Measurements from ENCODE around the gene ACTRT3.
"Not testable (repeated sequence)": the region's sequence is repeated elsewhere in the genome, so short reads cannot be mapped to it uniquely, and the experiment has no call there.

Gene ACTRT3

DNA sequence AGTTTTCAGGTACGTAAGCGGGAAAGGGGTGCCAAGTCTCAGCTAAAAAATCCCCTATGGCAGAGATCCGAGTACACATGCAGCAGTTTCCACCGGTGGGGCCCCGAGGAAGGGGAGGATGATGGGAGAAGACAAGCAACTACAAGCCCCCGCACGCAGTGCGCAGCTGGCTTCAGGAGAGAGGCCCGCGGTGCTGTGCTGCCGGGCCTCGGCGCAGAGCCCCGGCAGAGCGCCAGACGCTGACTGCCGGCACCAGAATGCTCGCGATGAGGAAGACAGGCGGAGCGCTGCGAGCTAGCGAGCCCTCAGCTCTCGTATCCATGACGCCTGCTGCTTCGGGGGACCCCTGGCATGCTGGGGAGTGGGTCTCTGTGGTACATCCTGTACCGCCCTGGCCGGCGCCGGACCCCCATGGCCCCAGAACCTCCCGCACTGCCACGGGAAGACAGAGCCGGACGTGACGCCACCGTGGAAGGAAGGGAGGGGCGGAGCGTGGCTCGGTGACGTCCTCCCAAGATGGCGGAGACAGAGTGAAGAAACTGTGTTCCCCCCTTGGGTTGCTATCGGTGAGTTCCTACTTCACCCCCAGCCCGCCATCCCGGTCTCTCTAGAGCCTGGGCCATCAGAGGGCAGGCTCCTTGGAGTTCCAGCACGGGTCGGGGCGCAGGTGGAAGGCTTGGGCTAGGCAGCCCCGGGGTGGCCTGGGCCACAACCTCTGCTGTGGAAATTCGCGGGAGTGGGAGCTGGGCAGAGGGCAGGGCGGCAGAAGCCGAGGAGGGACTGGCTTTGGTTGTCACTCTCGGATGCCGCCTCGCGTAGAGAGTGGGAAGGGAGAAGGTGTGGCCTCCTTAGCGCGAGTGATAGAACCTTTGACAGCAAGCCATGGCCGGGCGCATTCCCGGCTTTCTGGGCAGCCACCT is 3.8 kb upstream of the ACTRT3 start, which contains the start of gene MYNN:
MYNN (plus strand) TSS at position 500 of the 920 bp plus-strand sequence. CDS start 900 bp downstream, outside the sequence.
- DNase-seq (ENCODE audit: low read depth): peak; percentile 84

DNA sequence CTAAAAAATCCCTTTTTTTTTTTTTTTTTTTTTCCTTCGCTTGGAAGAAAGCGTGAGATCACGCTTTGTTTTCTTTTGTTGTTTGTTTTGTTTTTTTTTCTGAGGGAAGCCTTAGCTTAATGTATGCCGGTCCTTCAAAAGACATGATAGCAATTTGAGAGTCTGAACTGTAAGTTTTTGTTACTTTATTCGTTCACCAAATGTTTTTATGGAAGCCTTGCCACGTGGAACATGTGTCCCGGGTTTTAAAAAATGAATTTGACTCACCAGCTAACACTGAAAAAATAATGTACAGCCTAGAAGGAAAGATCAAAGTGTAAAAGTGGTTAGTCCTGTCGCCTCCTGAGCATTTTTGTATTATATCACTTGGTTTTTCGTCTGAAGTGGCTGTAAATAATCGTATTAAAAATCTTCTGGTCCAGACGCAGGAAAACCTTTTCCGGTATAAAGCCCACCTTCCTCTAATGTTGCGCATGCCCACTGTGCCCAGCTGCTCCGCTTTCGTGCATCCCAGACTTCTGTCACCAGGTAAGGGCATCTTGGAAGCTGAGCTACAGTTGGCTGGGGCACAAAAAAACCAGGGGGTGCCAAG is 3.0 kb upstream of the ACTRT3 start:
- DNase-seq (ENCODE audit: low read depth): peak; percentile 45

DNA sequence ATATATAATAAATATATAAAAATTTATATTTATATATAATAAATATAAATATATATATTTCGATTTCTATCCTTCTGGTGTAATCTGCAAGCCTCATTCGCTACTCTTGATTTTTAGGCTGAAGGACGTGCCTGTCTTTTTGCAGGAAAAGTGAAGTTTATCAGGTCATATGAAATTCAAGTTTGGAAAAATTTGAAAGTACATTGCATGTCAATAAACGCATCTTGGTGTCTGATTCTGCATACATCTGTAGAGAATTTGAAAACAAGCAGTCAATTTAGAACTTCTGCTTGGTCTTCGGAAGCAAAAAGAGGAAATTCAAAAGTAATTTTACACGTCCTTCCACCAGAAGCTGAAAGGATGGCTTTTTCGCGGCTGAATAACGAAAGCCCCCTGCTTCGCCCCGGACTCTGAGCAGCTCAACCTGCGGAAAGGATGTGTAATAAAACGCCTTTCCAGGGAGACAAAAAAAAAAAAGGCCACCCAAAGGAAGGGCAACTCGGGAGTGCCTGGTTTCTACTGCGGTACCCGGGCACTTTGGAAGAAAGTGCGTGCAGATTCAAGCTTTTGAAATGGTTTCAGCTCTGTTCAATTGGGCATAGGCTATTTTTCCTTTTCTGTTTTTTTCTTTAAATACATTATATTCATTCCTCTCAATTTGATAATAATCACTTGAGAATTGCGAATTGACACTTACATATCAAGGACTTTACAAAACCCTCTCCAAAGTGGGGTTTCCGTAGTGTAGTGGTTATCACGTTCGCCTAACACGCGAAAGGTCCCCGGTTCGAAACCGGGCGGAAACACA is 2.3 kb upstream of the ACTRT3 start:
- DNase-seq (ENCODE audit: low read depth): peak; percentile 41

DNA sequence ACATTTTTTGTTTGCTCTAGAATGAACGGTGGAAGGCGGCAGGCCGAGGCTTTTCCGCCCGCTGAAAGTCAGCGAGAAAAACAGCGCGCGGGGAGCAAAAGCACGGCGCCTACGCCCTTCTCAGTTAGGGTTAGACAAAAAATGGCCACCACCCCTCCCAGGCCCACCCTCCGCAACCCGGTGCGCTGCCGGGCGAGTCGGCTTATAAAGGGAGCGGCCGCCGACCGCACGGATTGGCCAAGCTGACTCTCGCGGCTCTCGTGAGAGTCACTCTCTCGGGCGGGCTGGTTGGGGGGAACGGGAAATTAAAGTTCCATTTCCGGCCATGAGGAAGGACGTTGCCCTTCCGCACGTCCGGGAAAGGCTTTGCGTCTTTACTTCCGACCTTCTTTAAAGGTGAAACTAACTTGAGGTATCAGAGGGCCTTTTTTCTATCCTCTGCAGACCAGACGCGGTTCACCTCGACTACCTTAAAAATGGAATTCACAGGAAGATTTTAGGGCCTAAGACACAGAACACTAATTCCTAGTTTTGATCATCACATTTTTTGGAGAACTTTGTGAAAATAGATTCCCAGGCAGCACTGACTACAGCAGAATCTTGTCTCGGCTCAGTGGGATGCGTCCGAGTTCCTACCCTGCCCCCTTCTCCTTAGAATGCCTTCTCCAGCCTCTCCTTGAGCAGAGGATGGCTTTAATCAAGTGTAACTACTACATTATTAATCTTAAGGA is 4.3 kb downstream of the ACTRT3 start, which contains the start of gene TERC:
TERC (minus strand) TSS at position 179 of the 731 bp plus-strand sequence.
- peak; percentile 89 for DNase-seq (ENCODE audit: low read depth)

DNA sequence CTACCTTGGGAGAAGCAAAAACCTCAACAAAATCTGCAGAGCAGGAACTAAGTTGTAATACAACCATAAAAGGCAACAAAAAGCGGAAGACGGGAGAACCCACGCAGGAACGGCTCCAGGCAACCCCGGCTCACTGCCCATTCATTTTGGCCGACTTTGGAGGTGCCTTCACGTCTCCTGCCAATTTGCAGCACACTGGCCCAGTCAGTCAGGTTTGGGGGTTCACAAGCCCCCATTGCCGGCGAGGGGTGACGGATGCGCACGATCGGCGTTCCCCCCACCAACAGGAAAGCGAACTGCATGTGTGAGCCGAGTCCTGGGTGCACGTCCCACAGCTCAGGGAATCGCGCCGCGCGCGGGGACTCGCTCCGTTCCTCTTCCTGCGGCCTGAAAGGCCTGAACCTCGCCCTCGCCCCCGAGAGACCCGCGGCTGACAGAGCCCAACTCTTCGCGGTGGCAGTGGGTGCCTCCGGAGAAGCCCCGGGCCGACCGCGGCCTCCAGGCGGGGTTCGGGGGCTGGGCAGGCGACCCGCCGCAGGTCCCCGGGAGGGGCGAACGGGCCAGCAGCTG is 5.0 kb downstream of the ACTRT3 start:
- DNase-seq (ENCODE audit: low read depth): peak; percentile 38

DNA sequence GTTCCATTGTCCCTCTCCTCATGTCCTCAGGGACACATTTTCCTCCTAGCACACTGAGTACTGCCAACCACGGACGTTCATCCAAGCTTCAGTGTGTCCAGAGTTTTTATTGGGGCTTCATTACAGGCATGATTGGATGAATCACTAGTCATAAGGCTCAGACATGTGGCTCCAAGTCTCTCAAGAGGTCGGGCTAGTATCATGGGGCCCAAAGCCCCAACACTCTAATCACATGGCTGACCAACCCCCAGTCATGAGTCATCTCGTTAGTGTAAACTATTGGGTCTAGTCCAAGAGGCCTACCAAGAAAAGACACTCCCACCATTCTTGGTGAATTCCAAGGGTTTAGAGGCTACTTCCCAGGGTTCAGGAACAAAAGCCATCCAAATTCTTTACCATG is 8.9 kb downstream of the ACTRT3 start:
- DNase-seq (ENCODE audit: low read depth): no peak

DNA sequence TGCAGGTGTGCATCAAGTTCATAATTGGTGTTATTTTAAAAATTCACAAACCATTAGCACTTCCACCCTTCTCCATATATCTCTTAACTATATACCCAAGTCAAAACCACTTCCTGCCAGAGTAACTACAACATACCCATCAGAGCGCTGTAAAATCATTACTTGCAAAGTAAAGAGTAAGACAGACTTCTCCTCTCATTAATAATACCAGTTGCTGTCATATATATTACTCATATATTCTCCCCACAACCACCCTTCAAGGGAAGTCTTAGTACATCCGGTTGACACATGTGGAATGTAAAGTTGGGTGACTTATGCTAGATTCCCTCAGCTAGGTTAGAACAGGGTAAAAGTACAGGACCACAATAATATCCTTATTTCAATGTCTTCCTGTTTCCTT is 10.1 kb downstream of the ACTRT3 start:
- DNase-seq (ENCODE audit: low read depth): no peak

DNA sequence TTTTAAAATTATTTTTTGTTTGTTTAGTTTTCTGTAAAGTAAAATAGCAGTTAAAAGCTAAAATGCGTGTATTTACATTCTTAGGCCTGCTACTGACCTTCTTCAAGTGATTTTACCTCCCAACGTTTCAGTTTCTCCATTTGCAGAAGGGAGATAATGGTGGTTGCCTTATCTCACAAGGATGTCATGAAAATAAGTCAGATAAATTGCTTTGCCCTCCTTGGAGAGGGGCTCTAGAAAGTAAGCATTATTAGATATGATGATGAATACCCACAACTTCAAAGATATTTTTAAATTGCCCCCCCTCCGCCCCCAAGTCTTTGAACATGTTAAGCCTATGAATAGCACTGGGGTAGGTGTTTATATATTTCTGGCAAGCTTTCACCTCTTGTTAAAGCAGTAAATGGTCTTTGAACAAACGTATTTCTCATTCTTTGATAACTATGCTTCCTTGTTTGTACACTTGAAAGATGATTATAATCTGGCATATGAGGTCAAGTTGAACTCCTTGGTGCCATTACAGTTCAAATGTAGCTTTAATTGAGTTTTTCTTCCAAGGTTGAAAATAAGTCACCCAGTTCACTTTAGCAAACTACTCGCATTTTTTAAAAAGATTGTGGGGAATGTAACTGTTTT is 10.9 kb downstream of the ACTRT3 start:
- DNase-seq (ENCODE audit: low read depth): no peak

DNA sequence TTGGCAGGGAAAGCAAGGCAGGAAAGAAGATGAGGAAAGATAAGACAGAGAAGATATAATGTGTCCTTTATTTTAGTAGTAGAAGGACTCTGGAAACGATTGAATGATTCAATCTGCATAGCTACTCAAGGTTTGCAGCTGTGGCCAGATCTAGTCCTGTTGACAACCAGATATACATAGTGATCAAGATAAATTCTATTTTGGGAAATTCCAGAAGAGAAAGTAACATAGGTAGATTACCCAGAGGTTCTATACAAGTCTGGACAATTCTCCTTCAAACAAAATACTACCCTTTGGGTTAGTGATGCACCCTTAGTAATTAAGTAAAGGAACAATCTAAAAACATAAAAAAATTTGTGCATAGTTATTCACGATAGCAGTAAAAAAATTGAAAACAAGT is 13.9 kb downstream of the ACTRT3 start:
- no peak for DNase-seq (ENCODE audit: low read depth)

DNA sequence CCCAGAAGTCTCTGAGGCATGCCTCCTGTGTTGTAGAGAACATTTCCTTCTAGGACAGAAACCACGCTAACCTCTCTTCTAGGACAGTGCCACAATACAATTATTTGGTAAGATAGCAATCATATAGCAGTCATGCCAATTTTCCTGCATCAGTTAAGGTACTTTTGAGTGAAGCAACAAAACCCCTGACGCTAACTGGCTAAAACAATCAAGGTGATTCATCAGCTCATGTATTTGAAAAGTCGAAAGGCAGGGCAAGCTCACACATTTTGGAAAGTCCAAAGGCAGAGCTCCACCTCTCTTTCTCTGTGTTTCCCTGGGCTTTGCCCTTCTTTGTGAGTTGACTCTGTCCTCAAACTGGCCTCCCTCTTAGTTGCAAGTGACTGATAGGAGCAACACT is 14.7 kb downstream of the ACTRT3 start:
- no peak for DNase-seq (ENCODE audit: low read depth)

DNA sequence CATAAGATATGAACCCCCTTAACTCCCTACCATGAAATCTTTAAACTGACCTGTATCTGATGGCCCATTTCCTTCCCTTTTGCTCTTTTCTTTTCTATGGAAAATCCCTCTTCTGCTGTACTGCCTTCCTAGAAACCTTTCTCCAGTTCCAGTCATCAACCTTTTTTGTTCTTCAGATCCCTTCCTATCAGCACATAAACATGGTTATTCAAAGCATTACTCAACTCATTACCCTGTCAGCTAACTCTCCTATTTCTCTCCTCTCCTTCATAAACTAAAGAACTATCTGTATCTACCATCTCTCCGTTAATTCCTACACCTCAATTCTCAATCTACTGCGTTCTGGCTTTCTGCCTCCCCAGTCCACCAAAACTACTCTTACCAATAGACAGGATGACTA is 17.5 kb downstream of the ACTRT3 start:
- no peak for DNase-seq (ENCODE audit: low read depth)

DNA sequence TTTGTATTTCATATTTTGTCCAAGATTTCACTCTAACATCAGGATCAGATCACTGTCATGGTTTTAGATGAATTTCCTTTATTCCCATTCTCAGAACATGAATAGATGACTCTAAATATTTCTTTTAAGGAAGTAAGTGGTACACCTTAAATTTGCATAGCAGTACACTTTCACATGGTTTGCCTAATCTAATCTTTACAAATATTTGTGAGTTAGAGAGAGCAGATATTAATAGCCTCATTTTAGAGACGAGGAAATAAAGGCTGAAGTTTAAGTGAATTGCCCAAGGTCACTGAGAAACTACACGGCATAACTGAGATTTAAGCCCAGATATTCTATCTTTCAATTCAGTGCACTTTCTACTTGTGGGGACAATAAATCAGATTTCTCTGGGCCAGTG is 18.7 kb downstream of the ACTRT3 start:
- no peak for DNase-seq (ENCODE audit: low read depth)

DNA sequence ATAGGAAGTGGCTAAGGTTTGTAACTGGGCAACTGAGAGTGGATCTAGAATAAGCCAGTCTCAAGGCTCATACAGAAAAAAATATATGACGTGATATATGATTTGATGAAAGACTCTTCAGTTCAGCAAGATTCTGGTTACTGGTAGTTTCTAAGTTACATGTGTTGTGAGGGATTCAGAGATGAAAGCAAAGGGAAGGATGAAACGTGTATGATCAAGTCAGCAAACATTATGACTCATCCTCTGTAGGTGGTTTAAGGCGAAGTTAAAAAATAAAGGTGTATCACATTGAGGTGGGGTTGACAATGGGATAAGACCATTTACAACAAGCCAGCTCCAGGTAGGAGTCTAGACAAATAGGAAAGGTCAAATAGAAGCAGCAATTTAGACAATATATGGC is 20.7 kb downstream of the ACTRT3 start:
- DNase-seq (ENCODE audit: low read depth): no peak

DNA sequence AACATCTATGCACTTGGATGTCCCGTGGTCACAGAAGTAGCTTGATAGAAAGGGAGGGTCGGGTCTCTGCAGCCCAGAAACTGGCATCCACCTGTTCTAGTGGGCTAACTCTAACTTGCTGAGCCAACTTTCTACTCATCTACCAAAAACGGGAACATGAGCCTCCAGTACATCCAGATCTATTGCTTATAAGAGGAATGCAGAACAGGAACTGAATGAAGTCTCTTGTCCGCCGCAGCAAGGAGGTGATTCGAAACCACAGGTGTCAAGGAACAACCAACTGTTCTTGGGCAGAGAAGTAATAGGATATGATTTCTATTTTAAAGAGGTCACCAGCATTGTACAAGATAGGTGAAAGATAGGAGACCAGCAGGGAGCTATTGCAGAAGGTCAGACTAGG is 22.4 kb downstream of the ACTRT3 start:
- DNase-seq (ENCODE audit: low read depth): no peak

DNA sequence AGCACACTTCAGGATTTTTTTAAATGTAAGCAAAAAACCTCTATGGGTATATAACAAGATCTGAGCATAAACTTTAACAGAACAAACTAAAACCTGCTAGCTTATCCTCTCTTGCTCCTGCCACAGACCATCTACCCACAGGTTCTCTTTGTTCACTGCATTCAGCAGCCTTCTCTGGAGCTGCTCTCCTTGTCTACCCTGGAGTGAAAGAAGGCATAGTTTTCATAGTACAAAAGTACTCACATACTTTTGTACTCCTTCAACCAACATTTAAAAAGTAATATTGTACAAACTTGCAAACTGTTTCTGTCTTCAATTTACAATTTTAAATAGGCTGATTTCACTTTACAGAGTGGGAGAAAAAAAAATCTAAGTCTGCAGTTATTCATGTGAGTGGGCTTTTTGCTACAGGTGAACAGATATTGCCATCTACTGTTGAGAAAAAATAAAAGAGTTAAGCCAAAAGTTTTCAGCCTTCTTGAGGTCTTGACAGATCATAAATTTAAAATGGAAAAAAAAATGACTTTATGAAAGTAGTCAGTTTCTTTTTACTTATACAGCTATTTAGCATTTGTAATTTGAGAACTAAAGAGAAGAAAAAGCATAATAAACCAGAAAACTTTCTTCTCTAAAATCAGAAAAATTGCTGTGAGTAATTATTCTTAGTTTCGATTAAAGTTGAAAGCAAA is 24.9 kb downstream of the ACTRT3 start:
- DNase-seq (ENCODE audit: low read depth): no peak

DNA sequence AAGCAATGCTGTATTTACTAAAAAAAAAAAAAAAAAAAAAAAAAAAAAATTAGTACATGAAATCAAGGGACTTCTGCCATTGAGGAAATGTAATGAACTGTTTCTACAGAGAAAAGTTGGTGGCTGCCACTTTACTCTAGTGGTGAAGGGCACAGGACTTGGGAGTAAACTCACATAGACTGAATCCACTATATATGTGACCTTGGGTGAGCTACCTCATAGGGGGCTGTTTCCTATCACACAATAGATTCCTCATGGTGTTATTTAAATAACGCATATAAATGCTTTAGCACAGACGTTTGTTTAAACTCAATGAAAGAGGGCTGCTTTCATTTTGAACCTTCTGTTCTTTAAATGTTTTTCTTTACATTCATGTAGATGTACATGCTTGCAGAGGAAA is 30.3 kb downstream of the ACTRT3 start:
- no peak for DNase-seq (ENCODE audit: low read depth)

DNA sequence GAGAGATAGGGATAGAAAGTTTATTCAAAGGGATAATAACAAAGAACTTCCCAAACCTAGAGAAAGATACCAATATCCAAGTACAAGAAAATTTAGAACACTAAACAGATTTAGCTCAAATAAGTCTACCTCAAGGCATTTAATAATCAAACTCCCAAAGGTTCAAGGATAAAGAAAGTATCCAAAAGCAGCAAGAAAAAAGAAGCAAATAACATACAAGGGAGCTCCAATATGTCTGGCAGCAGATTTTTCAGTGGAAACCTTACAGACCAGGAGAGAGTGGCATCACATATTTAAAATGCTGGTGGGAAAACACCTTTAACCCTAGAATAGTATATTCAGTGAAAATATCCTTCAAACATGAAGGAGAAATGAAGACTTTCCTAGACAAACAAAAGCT is 37.5 kb downstream of the ACTRT3 start:
- not testable (repeated sequence) for DNase-seq (ENCODE audit: low read depth)

DNA sequence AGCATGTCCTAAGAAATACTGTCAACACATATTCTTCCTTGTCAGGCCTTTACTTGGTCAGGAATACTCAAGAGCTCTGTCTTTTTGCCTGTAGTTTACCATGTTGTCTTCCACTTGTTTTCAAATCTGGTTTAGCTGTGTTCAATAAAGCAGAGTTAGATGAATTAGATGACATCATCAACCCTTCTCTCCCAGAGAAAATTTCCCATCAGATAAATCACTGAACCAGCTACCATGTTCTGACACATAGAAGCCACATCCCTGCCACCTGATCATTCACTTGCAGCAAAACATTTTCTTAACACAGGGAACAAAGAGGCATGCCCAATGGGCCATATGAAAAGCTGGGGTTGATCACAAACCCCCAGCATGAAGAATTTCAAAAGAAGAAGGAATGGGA is 46.6 kb downstream of the ACTRT3 start:
- DNase-seq (ENCODE audit: low read depth): no peak

DNA sequence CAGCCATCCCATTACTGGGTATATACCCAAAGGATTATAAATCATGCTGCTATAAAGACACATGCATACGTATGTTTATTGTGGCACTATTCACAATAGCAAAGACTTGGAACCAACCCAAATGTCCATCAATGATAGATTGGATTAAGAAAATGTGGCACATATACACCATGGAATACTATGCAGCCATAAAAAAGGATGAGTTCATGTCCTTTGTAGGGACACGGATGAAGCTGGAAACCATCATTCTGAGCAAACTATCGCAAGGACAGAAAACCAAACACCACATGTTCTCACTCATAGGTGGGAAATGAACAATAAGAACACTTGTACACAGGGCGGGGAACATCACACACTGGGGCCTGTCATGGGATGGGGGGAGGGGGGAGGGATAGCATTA is 50.9 kb downstream of the ACTRT3 start:
- DNase-seq (ENCODE audit: low read depth): not testable (repeated sequence)

All from activated gamma-delta T cell treated with anti-CD3 and anti-CD28 coated beads, Interleukin-2, amount 50 U/mL, for 16 hours (primary cell).